CD4-positive, alpha-beta memory T cell (primary cell): Measurements from ENCODE around the gene GOSR1. TPM values are rescaled to one million over a fixed set of nuclear protein-coding genes. Genes with fewer than 3 reads are reported as not detected.
A peak's percentile ranks its signal among the peaks of the same experiment; 100 is the strongest.
"Not testable (repeated sequence)": the region's sequence is repeated elsewhere in the genome, so short reads cannot be mapped to it uniquely, and the experiment has no call there.

Experiments used
- CTCF ChIA-PET: fragments of 350-600 bp; sonication (Branson Sonifier 250); formaldehyde crosslinking; loops from one replicate; lab custom pipeline; 2021; ENCODE audit warnings: inconsistent platforms; ENCODE audit not compliant: partially characterized antibody; lab: Charles Lee
- POLR2A ChIA-PET: fragments of 350-600 bp; sonication (Branson Sonifier 250); formaldehyde crosslinking; loops from one replicate; lab custom pipeline; 2021; ENCODE audit not compliant: partially characterized antibody; lab: Charles Lee
- DNase-seq, 5 donors: peaks; one replicate each; pipeline versions ENCODE4 v3.0.0 to v3.0.0-alpha.2; 2020 to 2022; ENCODE audit warnings: mixed read lengths in 1 of 5
- H3K27ac ChIP-seq: one replicate; pipeline ENCODE4 v1.7.0; 2013; ENCODE audit warnings: low read depth, low read length
- H3K27me3 ChIP-seq: 2 replicates; pipeline ENCODE4 v1.7.0; 2013; ENCODE audit warnings: mild to moderate bottlenecking, low read length, moderate library complexity; ENCODE audit not compliant: insufficient read depth
- H3K36me3 ChIP-seq: 2 replicates; pipeline ENCODE4 v1.7.0; 2013; ENCODE audit warnings: mild to moderate bottlenecking, low read length, moderate library complexity; ENCODE audit not compliant: insufficient read depth
- H3K4me1 ChIP-seq: 2 replicates; pipeline ENCODE4 v1.7.0; 2013; ENCODE audit warnings: mild to moderate bottlenecking, low read length, moderate library complexity; ENCODE audit not compliant: insufficient read depth
- H3K4me3 ChIP-seq, 2 donors: one replicate each; pipeline ENCODE4 v1.7.0; 2013; ENCODE audit warnings: low read length in 2 of 2, mild to moderate bottlenecking in 1 of 2
- H3K9me3 ChIP-seq, 2 donors: one replicate each; pipeline ENCODE4 v1.7.0; 2013; ENCODE audit warnings: low read length in 2 of 2, control low read depth in 1 of 2; ENCODE audit not compliant: control insufficient read depth in 1 of 2
- H3K27ac Mint-ChIP-seq, 7 donors: one replicate each; pipeline ENCODE4 v1.8.0; 2020 to 2021; ENCODE audit warnings: mixed read lengths in 7 of 7, mild to moderate bottlenecking in 6 of 7, inconsistent platforms in 3 of 7, moderate library complexity in 3 of 7
- H3K27me3 Mint-ChIP-seq, 2 donors: one replicate each; pipeline ENCODE4 v1.8.0; 2020 to 2021; ENCODE audit warnings: mixed read lengths in 2 of 2
- H3K36me3 Mint-ChIP-seq, 2 donors: one replicate each; pipeline ENCODE4 v1.8.0; 2020 to 2021; ENCODE audit warnings: mixed read lengths in 2 of 2, inconsistent platforms in 1 of 2, mild to moderate bottlenecking in 1 of 2
- H3K4me1 Mint-ChIP-seq, 4 donors: one replicate each; pipeline ENCODE4 v1.8.0; 2020 to 2021; ENCODE audit warnings: mixed read lengths in 4 of 4, mild to moderate bottlenecking in 1 of 4
- H3K4me3 Mint-ChIP-seq, 8 donors: one replicate each; pipeline ENCODE4 v1.8.0; 2020 to 2021; ENCODE audit warnings: mixed read lengths in 8 of 8, mild to moderate bottlenecking in 7 of 8, moderate library complexity in 6 of 8, inconsistent platforms in 3 of 8
- H3K9me3 Mint-ChIP-seq, 8 donors: one replicate each; pipeline ENCODE4 v1.8.0; 2020 to 2021; ENCODE audit warnings: mixed read lengths in 8 of 8, mild to moderate bottlenecking in 5 of 8, inconsistent platforms in 3 of 8, moderate library complexity in 1 of 8
- intact Hi-C: fragments of 100-400 bp; cut with micrococcal nuclease; formaldehyde crosslinking; loops from one replicate; pipeline ENCODE4 v1.15.1; 2023
- polyA plus RNA-seq, 2 donors: library from polyadenylated mRNA; unstranded; fragments of 300-500 nt; fragmentation: Illumina TruSeq; gene quantifications; one replicate each; pipeline ENCODE4 v1.2.3, GENCODE V29; 2021
- total RNA-seq, 2 experiments: library from RNA; stranded (reverse); gene quantifications; one replicate each; pipeline ENCODE4 v1.2.3, GENCODE V29; 2021

GOSR1 gene
- total and polyA plus RNA-seq, 4 experiments from 2014 or later = 39.2 to 64.5 (median 59.5) TPM

GRCh38 chr17:30556374-30557332 lies 79.4 kb downstream of the GOSR1 start:
- Mint-ChIP-seq H3K4me1 (no peaks in the 10 kb centered on the region), H3K4me3 (no peak overlapping the region), H3K36me3 (no peaks in the 10 kb centered on the region), H3K9me3 (no peaks in the 10 kb centered on the region), H3K27me3 (peaks cover 0 to 2% of the 10 kb centered on the region in 2 donors), H3K27ac (peak overlapping the region in 1 of 7 donors; percentile 22)
- H3K36me3 ChIP-seq = no peaks in the 10 kb centered on the region
- no peak overlapping the region for H3K4me3 ChIP-seq
- H3K27me3 ChIP-seq = no peaks in the 10 kb centered on the region
- intact Hi-C loops = no loop called here
- no peak overlapping the region for H3K27ac ChIP-seq
- no peaks in the 10 kb centered on the region for H3K4me1 ChIP-seq
- no peaks in the 10 kb centered on the region for H3K9me3 ChIP-seq
- POLR2A ChIA-PET = interaction anchor here (1.3 kb wide), 1 partner anchor 191 kb away, joined by 5 read pairs; no protein-coding TSS in a partner anchor
- CTCF ChIA-PET = no interaction called here
- DNase-seq = no peak

GRCh38 chr17:30557916-30558685 lies 80.9 kb downstream of the GOSR1 start:
- Mint-ChIP-seq H3K9me3 (no peaks in the 10 kb centered on the region), H3K27me3 (peaks cover 0 to 2% of the 10 kb centered on the region in 2 donors), H3K36me3 (no peaks in the 10 kb centered on the region), H3K4me1 (no peaks in the 10 kb centered on the region), H3K27ac (no peak overlapping the region), H3K4me3 (no peak overlapping the region)
- no peaks in the 10 kb centered on the region for H3K4me1 ChIP-seq
- H3K9me3 ChIP-seq = no peaks in the 10 kb centered on the region
- no peaks in the 10 kb centered on the region for H3K36me3 ChIP-seq
- intact Hi-C loops = no loop called here
- no peak overlapping the region for H3K27ac ChIP-seq
- DNase-seq = no peak
- H3K4me3 ChIP-seq = no peak overlapping the region
- ChIA-PET POLR2A (interaction anchor here (1.3 kb wide), 1 partner anchor 193 kb away, joined by 5 read pairs; no protein-coding TSS in a partner anchor), CTCF (no interaction called here)
- H3K27me3 ChIP-seq = no peaks in the 10 kb centered on the region

GRCh38 chr17:30558686-30559545 lies 81.7 kb downstream of the GOSR1 start:
- H3K4me1 ChIP-seq = no peaks in the 10 kb centered on the region
- intact Hi-C loops = no loop called here
- no peaks in the 10 kb centered on the region for H3K9me3 ChIP-seq
- H3K4me3 ChIP-seq = no peak overlapping the region
- H3K36me3 ChIP-seq = no peaks in the 10 kb centered on the region
- Mint-ChIP-seq H3K27ac (no peak overlapping the region), H3K4me3 (no peak overlapping the region), H3K36me3 (no peaks in the 10 kb centered on the region), H3K9me3 (no peaks in the 10 kb centered on the region), H3K4me1 (no peaks in the 10 kb centered on the region), H3K27me3 (peaks cover 0 to 2% of the 10 kb centered on the region in 2 donors)
- ChIA-PET CTCF (no interaction called here), POLR2A (no interaction called here)
- no peak overlapping the region for H3K27ac ChIP-seq
- H3K27me3 ChIP-seq = no peaks in the 10 kb centered on the region
- DNase-seq = no peak

GRCh38 chr17:30559656-30560055 lies 82.4 kb downstream of the GOSR1 start:
- Mint-ChIP-seq H3K9me3 (no peaks in the 10 kb centered on the region), H3K27me3 (peaks cover 0 to 4% of the 10 kb centered on the region in 2 donors), H3K36me3 (no peaks in the 10 kb centered on the region), H3K4me1 (no peaks in the 10 kb centered on the region), H3K4me3 (no peak overlapping the region), H3K27ac (no peak overlapping the region)
- H3K4me3 ChIP-seq = no peak overlapping the region
- no peaks in the 10 kb centered on the region for H3K4me1 ChIP-seq
- no peak overlapping the region for H3K27ac ChIP-seq
- POLR2A ChIA-PET = no interaction called here
- DNase-seq = no peak
- CTCF ChIA-PET = no interaction called here
- no peaks in the 10 kb centered on the region for H3K9me3 ChIP-seq
- H3K27me3 ChIP-seq = no peaks in the 10 kb centered on the region
- H3K36me3 ChIP-seq = no peaks in the 10 kb centered on the region
- intact Hi-C loops = no loop called here

DNA sequence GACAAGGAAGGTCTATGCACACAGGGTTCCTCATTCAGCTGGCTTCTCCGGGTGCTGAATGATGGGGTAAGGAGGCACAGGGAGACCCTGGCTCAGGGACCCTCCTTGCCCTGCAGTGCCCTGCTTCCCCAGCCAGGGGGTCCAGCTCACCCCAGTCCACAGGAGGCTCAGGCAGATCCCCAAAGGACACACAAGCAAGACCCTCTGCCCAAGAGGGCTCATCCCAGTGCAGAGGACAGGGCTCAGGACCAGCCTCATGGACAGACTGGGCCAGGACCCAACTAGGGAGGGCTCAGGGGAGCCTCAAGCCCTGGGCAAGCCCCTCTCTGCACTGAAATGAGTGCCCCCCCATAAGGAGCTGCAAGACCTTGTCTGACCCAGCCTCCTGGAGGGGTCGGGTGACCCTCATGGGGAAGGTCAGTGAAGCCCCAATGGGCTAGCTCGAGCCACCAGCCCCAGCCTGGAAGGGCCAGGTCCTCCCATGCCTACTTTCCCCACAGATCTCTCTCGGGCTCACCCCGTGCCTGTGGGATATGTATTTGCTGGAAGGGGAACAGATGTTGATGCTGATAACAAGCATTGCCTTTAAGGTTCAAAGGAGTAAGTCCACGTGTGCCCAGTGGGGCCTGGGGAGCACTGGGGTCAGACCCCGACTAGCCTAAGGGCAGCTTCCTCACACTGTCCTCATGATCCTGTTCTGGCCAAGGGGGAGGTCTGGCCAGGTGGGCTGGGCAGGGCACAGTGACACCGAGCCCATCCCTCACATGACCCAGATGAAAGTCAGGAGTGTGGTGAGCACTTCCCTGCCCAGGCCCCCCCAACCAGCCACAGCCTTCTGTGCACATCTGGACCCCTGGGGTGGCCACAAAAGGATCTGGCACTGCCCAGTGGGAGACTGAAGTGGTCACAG lies 83.2 kb downstream of the GOSR1 start:
- CTCF ChIA-PET, H3K36me3 ChIP-seq, intact Hi-C loops, H3K27me3 Mint-ChIP-seq, DNase-seq, H3K27ac ChIP-seq, H3K36me3 Mint-ChIP-seq, H3K9me3 ChIP-seq, H3K4me1 Mint-ChIP-seq, H3K27me3 ChIP-seq, H3K27ac Mint-ChIP-seq, H3K4me1 ChIP-seq, H3K4me3 ChIP-seq, POLR2A ChIA-PET, H3K4me3 Mint-ChIP-seq, H3K9me3 Mint-ChIP-seq: not testable (repeated sequence)

DNA sequence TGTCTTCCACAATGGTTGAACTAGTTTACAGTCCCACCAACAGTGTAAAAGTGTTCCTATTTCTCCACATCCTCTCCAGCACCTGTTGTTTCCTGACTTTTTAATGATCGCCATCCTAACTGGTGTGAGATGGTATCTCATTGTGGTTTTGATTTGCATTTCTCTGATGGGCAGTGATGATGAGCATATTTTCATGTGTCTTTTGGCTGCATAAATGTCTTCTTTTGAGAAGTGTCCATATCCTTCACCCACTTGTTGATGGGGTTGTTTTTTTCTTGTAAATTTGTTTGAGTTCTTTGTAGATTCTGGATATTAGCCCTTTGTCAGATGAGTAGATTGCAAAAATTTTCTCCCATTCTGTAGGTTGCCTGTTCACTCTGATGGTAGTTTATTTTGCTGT lies 84.6 kb downstream of the GOSR1 start:
- DNase-seq, H3K36me3 ChIP-seq, H3K27me3 Mint-ChIP-seq, intact Hi-C loops, H3K4me3 Mint-ChIP-seq, H3K4me1 ChIP-seq, POLR2A ChIA-PET, H3K36me3 Mint-ChIP-seq, H3K9me3 Mint-ChIP-seq, H3K27me3 ChIP-seq, H3K9me3 ChIP-seq, H3K4me1 Mint-ChIP-seq, H3K27ac Mint-ChIP-seq, CTCF ChIA-PET, H3K4me3 ChIP-seq, H3K27ac ChIP-seq: not testable (repeated sequence)
